ENCODE measurements around the gene GALNT10. TPM values are rescaled to one million over a fixed set of nuclear protein-coding genes. Genes with fewer than 3 reads are reported as not detected.

GALNT10 gene
- total RNA-seq, 4 donors from 2014 or later, result 35.9 to 59.4 (median 46.8) TPM

DNA sequence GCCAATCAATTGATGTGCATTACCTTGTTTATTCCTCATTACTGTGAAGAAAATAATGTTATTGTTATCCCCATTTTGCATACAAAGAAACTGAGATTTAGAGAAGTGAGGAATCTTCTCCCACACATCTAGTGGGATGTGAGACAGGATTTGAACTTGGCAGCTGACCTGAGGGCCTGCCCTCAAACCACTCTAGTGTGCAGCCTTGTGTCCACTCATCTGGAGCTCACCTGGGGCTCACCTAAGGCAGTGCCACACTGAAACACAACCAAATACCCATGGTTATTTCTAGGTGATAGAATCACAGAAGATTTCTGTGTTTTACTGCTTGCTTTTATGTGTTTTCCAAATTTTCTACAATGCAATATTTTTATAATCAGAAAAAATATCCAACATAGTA is 160.6 kb downstream of the GALNT10 start:
- Histone ChIP-seq H3K27me3 (no peaks in the 10 kb centered on the region), H3K27ac (no peak overlapping the region), H3K36me3 (no peaks in the 10 kb centered on the region), H3K4me1 (no peaks in the 10 kb centered on the region), H3K4me3 (no peak overlapping the region), H3K9me3 (no peaks in the 10 kb centered on the region)
- DNase-seq, result no peak
- TF ChIP-seq, protein P1, sequence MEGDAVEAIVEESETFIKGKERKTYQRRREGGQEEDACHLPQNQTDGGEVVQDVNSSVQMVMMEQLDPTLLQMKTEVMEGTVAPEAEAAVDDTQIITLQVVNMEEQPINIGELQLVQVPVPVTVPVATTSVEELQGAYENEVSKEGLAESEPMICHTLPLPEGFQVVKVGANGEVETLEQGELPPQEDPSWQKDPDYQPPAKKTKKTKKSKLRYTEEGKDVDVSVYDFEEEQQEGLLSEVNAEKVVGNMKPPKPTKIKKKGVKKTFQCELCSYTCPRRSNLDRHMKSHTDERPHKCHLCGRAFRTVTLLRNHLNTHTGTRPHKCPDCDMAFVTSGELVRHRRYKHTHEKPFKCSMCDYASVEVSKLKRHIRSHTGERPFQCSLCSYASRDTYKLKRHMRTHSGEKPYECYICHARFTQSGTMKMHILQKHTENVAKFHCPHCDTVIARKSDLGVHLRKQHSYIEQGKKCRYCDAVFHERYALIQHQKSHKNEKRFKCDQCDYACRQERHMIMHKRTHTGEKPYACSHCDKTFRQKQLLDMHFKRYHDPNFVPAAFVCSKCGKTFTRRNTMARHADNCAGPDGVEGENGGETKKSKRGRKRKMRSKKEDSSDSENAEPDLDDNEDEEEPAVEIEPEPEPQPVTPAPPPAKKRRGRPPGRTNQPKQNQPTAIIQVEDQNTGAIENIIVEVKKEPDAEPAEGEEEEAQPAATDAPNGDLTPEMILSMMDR (IDR thresholded peaks at IDR 0.05), result no peak
- TF ChIP-seq POLR2A (IDR thresholded peaks at IDR 0.05), result no peak

DNA sequence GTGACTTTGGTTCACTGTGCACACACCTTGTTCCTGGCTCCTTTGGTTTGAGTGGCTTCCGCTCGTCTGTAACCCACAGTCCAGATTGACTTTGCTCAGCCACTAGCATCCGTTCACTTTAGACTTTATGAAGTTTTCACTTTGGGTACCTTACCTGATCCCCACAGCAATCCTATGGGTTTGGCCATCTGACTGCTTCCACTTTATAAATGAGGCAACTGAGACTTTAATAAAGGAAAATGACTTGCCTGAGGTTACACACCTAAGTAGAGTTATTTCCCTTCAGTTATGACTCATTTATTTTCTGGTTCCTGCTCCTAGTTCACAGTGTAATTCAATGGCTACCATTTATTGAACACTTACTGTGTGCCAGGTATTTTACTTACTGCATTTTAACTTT is 161.0 kb downstream of the GALNT10 start:
- no peak overlapping the region for H3K4me3 ChIP-seq
- H3K27ac ChIP-seq, result no peak overlapping the region
- H3K4me1 ChIP-seq, result no peaks in the 10 kb centered on the region
- no peaks in the 10 kb centered on the region for H3K9me3 ChIP-seq
- no peaks in the 10 kb centered on the region for H3K27me3 ChIP-seq
- no peaks in the 10 kb centered on the region for H3K36me3 ChIP-seq
- TF ChIP-seq, protein P1 (IDR thresholded peaks at IDR 0.05), result no peak
- no peak for TF ChIP-seq POLR2A (IDR thresholded peaks at IDR 0.05)
- DNase-seq, result no peak

DNA sequence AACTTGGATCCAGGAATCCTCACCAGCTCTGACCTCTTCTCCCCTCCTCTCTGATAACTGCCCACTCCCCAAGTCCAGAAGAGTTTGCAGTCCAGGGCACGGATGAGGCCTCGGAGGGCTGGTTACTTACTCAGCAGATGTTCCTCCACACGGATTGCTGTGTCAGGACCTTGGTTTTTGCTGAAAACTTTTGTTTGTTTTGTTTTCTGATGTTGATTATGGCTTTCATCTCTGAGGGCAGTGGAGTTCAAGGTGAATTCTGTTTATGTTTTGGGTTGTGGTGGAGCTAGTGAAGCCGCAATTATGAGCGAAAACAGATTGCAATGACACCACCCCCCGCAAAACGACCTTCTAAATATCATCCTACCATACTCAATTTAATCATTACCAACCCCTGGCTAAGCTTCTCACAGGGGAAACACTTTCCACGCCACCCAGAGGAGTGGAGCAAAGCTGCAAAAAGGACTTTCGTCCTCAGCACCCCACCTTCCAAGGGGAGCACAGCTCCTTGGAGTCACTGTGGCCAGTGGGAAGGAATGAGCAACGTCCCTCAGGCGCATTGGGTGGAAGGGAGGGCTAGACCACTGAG is 162.5 kb downstream of the GALNT10 start:
- no peak for DNase-seq
- TF ChIP-seq, protein P1 (IDR thresholded peaks at IDR 0.05), result no peak
- no peak for TF ChIP-seq POLR2A (IDR thresholded peaks at IDR 0.05)
- Histone ChIP-seq H3K27me3 (no peaks in the 10 kb centered on the region), H3K36me3 (no peaks in the 10 kb centered on the region), H3K4me3 (no peak overlapping the region), H3K4me1 (no peaks in the 10 kb centered on the region), H3K27ac (no peak overlapping the region), H3K9me3 (no peaks in the 10 kb centered on the region)

DNA sequence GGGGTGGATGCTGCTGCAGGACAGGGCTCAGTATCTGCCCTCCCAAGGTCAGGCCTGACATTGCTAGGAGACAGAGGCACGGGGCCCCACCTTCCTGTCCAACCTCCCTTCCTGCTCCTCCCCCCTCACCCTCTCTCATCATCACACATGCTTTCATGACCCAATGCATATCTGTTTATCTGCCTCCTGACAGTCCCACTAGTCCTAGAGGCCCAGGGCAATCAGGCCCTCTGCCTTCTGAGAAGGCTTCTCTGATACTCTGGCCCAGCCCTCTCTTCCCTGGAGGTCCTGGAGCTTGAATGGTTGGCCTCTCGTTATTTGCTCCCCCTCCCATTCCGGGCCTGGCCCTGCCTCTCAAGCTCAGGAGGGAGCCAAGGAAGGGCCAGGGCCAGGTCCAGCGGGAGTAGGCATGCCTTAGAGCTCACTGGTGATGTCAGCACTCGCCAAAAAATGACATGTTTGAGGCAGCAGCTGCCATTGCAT is 164.6 kb downstream of the GALNT10 start:
- H3K36me3 ChIP-seq, result no peaks in the 10 kb centered on the region
- H3K27ac ChIP-seq, result no peak overlapping the region
- H3K4me3 ChIP-seq, result no peak overlapping the region
- DNase-seq, result no peak
- H3K4me1 ChIP-seq, result no peaks in the 10 kb centered on the region
- no peaks in the 10 kb centered on the region for H3K27me3 ChIP-seq
- TF ChIP-seq, protein P1 (IDR thresholded peaks at IDR 0.05), result no peak
- TF ChIP-seq POLR2A (IDR thresholded peaks at IDR 0.05), result no peak
- H3K9me3 ChIP-seq, result no peaks in the 10 kb centered on the region

DNA sequence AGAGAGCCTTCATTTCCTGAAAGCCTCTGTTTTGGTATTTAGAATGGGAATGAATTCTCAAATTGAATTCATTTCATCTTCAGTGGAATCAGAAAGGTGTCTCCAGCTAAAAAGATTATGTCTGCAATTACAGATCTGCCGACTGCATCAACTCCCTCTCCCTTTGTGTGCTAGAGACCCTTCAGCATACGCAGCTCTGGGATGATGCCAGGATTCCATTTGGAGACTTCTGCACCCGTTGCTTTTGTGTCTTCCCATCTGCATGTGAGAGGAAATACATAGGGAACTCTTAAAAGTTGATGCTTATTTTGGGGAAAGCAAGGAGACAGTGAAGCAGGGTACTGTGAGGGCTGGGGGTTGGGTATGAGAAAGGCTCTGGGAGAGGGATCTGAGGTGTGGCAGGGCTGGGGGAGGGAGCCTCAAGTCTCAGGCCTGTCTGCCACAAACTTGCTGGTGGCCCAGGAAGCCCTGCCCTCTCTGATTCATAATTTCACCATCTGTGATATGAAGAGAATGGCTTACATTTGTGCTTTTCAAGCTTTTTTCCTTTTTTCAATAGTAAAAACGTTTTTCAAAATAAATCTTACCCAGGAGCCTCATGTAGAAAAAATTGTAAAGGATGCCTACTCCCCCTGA is 165.6 kb downstream of the GALNT10 start:
- H3K9me3 ChIP-seq, result no peaks in the 10 kb centered on the region
- no peak for DNase-seq
- TF ChIP-seq, protein P1 (IDR thresholded peaks at IDR 0.05), result no peak
- TF ChIP-seq POLR2A (IDR thresholded peaks at IDR 0.05), result no peak
- no peaks in the 10 kb centered on the region for H3K36me3 ChIP-seq
- H3K4me1 ChIP-seq, result no peaks in the 10 kb centered on the region
- no peak overlapping the region for H3K27ac ChIP-seq
- no peaks in the 10 kb centered on the region for H3K27me3 ChIP-seq
- H3K4me3 ChIP-seq, result no peak overlapping the region
